Subcutaneous abdominal adipose tissue (tissue), 5 donors: ENCODE results near the gene ACOT7.
"Not testable (repeated sequence)": the region's sequence is repeated elsewhere in the genome, so short reads cannot be mapped to it uniquely, and the experiment has no call there.

Experiments used
- H3K27ac ChIP-seq: one replicate; pipeline ENCODE4 v1.7.0; 2013; ENCODE audit warnings: low read depth, mild to moderate bottlenecking, inconsistent platforms, low read length, moderate library complexity
- H3K27me3 ChIP-seq, 5 donors: one replicate each; pipeline ENCODE4 v1.7.0; 2013; ENCODE audit warnings: low read length in 5 of 5, inconsistent platforms in 1 of 5; ENCODE audit not compliant: control insufficient read depth in 5 of 5, insufficient read depth in 4 of 5
- H3K36me3 ChIP-seq, 5 donors: one replicate each; pipeline ENCODE4 v1.7.0; 2013; ENCODE audit warnings: low read length in 5 of 5; ENCODE audit not compliant: control insufficient read depth in 5 of 5, insufficient read depth in 5 of 5
- H3K4me1 ChIP-seq, 5 donors: one replicate each; pipeline ENCODE4 v1.7.0; 2013; ENCODE audit warnings: low read length in 5 of 5, mild to moderate bottlenecking in 3 of 5, moderate library complexity in 1 of 5; ENCODE audit not compliant: control insufficient read depth in 5 of 5, insufficient read depth in 5 of 5
- H3K4me3 ChIP-seq, 5 donors: one replicate each; pipeline ENCODE4 v1.7.0; 2013; ENCODE audit warnings: low read length in 5 of 5, low read depth in 1 of 5
- H3K9ac ChIP-seq, 5 donors: one replicate each; pipeline ENCODE4 v1.7.0; 2013; ENCODE audit warnings: low read length in 5 of 5, mild to moderate bottlenecking in 4 of 5, moderate library complexity in 3 of 5
- H3K9me3 ChIP-seq, 5 donors: one replicate each; pipeline ENCODE4 v1.7.0; 2013; ENCODE audit warnings: low read length in 5 of 5; ENCODE audit not compliant: control insufficient read depth in 5 of 5
- donor health status: healthy.
- donor health status: healthy.
- donor health status: healthy.
- donor health status: healthy.
- donor health status: healthy.

Gene ACOT7

GRCh38 chr1:6363085-6363884 is 30.3 kb downstream of the ACOT7 start:
- peaks cover 3 to 39% (median 34%) of the 10 kb centered on the region in 5 donors for H3K4me1 ChIP-seq
- H3K36me3 ChIP-seq, H3K4me3 ChIP-seq, H3K9me3 ChIP-seq, H3K9ac ChIP-seq, H3K27ac ChIP-seq, H3K27me3 ChIP-seq: not testable (repeated sequence)

DNA sequence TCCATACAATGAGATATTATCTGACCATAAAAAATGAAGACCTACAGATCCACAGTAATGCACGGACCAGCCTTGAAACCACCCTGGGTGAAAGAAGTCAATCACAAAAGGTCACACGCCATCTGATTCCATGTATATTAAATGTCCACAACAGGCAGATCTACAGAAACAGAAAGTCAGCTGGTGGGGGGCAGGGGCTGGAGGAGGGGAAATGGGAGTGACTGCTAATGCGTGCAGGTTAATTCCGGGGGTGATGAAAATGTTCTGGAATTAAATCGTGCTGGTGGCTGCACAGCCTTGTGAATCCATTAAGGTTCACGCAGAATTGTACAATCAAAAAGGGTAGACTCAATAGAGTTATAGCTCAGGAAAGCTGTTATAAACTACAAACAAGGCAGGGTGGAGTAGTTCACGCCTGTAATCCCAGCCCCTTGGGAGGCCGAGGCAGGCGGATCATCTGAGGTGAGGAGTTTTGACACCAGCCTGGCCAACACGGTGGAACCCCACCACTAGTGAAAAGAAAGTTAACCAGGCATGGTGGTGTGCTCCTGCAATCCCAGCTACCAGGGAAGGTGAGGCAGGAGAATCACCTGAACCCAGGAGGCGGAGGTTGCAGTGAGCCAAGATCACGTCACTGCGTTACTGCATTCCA is 32.3 kb downstream of the ACOT7 start:
- no peaks in the 10 kb centered on the region for H3K36me3 ChIP-seq
- no peaks in the 10 kb centered on the region for H3K9me3 ChIP-seq
- H3K27ac ChIP-seq = no peak overlapping the region
- H3K4me3 ChIP-seq = no peak overlapping the region
- no peaks in the 10 kb centered on the region for H3K27me3 ChIP-seq
- H3K9ac ChIP-seq = no peak overlapping the region
- H3K4me1 ChIP-seq = peaks cover 3 to 26% (median 21%) of the 10 kb centered on the region in 5 donors

GRCh38 chr1:6360517-6361070 is 33.0 kb downstream of the ACOT7 start:
- Histone ChIP-seq H3K4me3 (no peak overlapping the region), H3K36me3 (no peaks in the 10 kb centered on the region), H3K9ac (peak overlapping the region in 2 of 5 donors; percentile 42 to 75), H3K9me3 (no peaks in the 10 kb centered on the region), H3K4me1 (peaks cover 3 to 26% (median 21%) of the 10 kb centered on the region in 5 donors), H3K27me3 (no peaks in the 10 kb centered on the region), H3K27ac (no peak overlapping the region)

- H3K36me3 ChIP-seq = no peaks in the 10 kb centered on the region
- peak overlapping the region; percentile 65 for H3K27ac ChIP-seq
- H3K9ac ChIP-seq = peak overlapping the region in 4 of 5 donors; percentile 42 to 75 (median 62)
- H3K4me1 ChIP-seq = peaks cover 3 to 25% (median 21%) of the 10 kb centered on the region in 5 donors
- no peaks in the 10 kb centered on the region for H3K9me3 ChIP-seq
- H3K4me3 ChIP-seq = no peak overlapping the region
- H3K27me3 ChIP-seq = no peaks in the 10 kb centered on the region
These were observed 33.5 kb downstream of the ACOT7 start for GRCh38 chr1:6360117-6360496.

GRCh38 chr1:6359216-6360116 is 34.1 kb downstream of the ACOT7 start:
- Histone ChIP-seq H3K27ac (peak overlapping the region; percentile 65), H3K36me3 (no peaks in the 10 kb centered on the region), H3K4me3 (no peak overlapping the region), H3K27me3 (no peaks in the 10 kb centered on the region), H3K4me1 (peaks cover 3 to 22% (median 19%) of the 10 kb centered on the region in 5 donors), H3K9ac (peak overlapping the region in 4 of 5 donors; percentile 42 to 75 (median 62)), H3K9me3 (no peaks in the 10 kb centered on the region)

GRCh38 chr1:6358757-6359201 is 34.8 kb downstream of the ACOT7 start:
- Histone ChIP-seq H3K9ac (peak overlapping the region in 2 of 5 donors; percentile 69 to 75), H3K27me3 (no peaks in the 10 kb centered on the region)

DNA sequence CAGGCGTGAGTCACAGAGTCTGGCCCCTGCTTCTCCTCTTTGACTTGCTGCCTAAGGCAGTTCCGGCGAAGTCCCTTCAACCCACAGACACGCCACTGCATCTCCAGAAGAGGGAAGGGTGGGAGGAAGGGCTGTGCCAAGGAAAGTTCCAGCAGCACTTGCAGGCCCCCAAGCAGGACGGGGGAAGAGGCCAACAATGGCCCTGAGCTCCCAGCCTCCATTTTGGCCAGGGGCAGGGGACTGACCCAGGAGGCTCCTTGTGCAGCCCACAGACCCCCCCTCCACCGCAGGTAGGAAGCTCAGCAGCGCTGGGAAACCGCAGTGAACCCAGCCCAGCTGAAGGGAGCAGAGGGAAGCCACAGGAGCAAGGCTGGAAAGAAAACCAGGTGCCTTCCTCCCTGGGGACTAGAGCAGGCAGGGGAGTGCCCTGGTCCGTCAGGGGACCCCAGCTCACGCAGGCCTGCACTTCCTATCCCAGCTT is 35.4 kb downstream of the ACOT7 start:
- H3K27ac ChIP-seq = no peak overlapping the region
- H3K9me3 ChIP-seq = no peaks in the 10 kb centered on the region
- peaks cover 3 to 31% (median 27%) of the 10 kb centered on the region in 5 donors for H3K4me1 ChIP-seq

More at GRCh38 chr1:6358757-6359201, 34.8 kb downstream of the ACOT7 start:
- Histone ChIP-seq H3K9me3 (no peaks in the 10 kb centered on the region), H3K36me3 (no peaks in the 10 kb centered on the region), H3K27ac (peak overlapping the region; percentile 65), H3K4me1 (peaks cover 3 to 28% (median 24%) of the 10 kb centered on the region in 5 donors), H3K4me3 (no peak overlapping the region)

GRCh38 chr1:6357243-6357936 is 36.2 kb downstream of the ACOT7 start:
- H3K27ac ChIP-seq = no peak overlapping the region
- no peaks in the 10 kb centered on the region for H3K27me3 ChIP-seq
- H3K36me3 ChIP-seq = no peaks in the 10 kb centered on the region
- no peaks in the 10 kb centered on the region for H3K9me3 ChIP-seq
- H3K4me3 ChIP-seq = no peak overlapping the region
- peaks cover 3 to 31% (median 27%) of the 10 kb centered on the region in 5 donors for H3K4me1 ChIP-seq
- H3K9ac ChIP-seq = no peak overlapping the region

More for the DNA sequence above, 35.4 kb downstream of the ACOT7 start:
- Histone ChIP-seq H3K36me3 (no peaks in the 10 kb centered on the region), H3K27me3 (no peaks in the 10 kb centered on the region), H3K9ac (peak overlapping the region in 2 of 5 donors; percentile 35 to 69), H3K4me3 (no peak overlapping the region)

DNA sequence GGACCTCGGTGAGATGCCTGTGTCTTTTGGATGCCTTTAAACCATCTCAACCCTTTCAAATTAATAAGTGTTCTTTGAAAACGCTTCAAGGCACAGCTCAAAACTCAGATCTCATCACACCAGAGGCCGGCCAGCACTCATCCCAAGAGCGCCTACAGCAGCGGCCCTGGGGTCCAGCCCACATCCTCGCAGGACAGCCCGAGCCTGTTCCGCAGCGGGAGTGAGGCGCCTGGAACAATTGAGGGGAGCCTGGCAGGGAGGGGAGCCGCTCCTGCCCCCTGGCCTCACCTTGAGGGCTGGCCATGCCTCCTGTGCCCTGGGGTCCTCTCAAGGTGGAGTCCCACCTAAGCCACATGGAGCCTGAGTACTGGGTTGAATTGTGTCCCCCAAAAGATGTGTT is 37.9 kb downstream of the ACOT7 start:
- Histone ChIP-seq H3K4me1 (peaks cover 3 to 32% (median 27%) of the 10 kb centered on the region in 5 donors), H3K36me3 (no peaks in the 10 kb centered on the region), H3K9me3 (no peaks in the 10 kb centered on the region), H3K4me3 (no peak overlapping the region), H3K9ac (no peak overlapping the region), H3K27me3 (no peaks in the 10 kb centered on the region), H3K27ac (no peak overlapping the region)
